RCC 7860 (cell line): ENCODE data around the gene NID2.
A peak's percentile ranks its signal among the peaks of the same experiment; 100 is the strongest.

Source experiments
- DNase-seq: peaks from one replicate; pipeline ENCODE4 v3.0.0-alpha.2; 2015; ENCODE audit warnings: low spot score
- FAIRE-seq: peaks from 2 replicates; lab custom pipeline; 2012; peaks lifted over from hg19 to GRCh38; lab: Jason Lieb, UNC

The NID2 gene

DNA sequence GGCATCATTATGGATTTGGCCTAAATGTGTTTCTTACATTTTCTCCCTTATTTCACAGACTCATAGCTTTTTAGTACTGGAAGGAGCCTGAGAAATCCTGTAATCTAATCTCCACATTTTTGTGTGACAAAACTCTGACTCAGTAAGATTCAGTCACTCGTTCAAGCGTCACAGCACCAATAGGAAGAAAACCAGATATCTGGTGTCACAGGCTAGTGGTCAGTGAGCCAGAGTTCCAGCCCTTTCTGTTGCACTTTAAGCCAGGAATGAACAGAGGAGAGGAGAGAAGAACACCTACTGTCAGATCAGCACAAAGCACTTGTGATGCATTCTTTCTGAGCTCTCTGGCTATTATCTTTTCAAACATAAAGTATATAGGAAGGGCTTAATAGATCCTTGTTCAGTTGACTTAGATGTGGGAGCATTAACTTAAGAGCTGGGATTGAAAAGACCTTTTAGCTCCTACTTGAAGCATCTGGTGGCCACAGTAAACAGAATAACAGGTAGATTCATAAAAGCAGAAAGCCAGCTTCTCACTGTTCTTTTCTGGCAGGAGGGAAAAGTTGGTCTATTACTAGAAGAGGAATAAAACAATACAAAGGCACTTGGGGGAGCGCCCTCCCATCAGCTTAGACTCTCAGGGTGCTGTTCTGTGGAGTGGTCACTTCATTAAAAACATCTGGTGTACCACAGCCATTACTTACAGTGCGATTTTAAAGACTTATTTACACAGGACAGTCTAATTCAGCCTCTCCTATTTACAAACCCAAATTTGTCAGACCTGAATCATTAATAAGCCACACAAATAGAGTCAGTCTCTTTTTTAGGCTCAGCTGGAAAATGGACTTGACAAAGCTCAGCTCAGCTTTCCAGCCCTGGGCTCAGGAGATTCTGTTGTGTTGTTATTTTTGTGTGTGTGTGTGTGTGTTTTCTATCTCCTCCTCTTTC is 12.2 kb upstream of the NID2 start:
- DNase-seq (peak; percentile 90), FAIRE-seq (peak; percentile 97)

- no peak for FAIRE-seq
- DNase-seq: peak; percentile 50
These were observed 11.4 kb upstream of the NID2 start for GRCh38 chr14:52080158-52080800.

DNA sequence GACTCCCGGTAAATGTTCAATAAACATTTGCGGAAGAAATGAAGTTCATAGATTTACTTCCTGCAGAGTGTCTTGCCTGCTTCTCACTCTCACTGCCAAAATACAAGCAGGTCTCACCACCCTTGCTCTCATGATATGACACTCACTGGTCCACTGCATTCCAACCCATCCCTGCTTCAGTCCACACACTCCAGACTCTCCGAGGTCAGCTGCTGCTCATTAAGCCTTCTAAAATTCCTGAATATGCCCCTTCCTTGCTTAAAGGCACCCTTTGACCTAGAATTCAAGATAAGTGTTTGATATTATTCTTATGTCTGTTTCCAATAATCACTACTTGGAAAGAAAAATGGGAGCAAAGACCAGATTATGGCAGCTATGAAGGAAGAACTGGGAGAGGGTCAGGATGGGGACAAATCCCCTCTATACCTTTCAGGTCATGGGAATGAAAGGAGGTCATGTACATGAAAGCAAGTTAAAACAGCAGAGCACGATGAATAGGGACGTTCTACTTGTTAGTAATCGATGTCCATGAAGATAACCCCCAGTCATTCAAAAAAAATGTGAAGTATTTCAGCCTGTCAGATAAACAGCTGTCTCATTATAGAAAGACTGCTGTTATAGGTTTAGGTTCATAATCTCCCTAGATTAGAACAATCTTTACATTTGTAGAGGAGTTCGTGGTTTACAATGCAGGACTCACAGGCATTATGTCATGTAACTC is 10.5 kb upstream of the NID2 start:
- FAIRE-seq (no peak), DNase-seq (peak; percentile 41)

DNA sequence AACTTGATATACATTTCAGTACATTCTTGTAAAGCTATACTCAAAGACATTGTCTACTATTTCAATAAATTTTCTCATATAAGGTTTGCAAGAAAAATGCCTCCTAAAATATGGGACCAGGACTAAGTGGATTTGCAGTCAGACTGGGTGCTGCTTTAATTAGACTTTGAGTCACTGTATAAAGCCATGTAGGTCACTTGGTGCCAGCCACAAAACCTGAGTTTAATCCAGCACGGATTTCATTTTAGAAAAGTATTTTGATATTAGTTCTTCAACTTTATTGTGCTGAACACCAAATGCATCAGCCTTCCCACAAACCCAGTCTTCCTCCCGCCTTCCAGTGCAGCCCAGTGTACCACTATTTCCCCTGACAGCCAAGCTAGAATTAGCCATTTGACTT is 9.9 kb upstream of the NID2 start:
- DNase-seq (no peak), FAIRE-seq (no peak)

DNA sequence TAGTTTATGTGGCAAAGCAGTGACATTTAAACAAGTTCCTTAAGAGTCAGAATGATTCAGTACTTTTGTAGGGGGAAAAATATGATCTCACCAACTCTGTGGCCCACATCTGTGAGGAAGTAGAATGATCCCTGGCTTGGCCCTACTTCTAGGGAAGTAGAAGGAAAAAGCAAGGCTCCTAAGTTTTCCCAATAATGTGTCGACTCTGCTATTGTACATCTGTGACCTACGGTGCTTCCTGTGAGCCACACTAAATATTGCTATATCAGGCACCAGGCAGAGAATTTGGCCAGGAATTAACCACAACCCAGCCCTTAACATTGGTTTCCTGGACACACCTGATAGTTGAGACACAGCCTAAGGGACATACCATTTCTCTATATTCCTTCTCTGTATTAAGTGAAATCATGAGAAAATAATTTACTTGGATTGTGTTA is 9.3 kb upstream of the NID2 start:
- DNase-seq (no peak), FAIRE-seq (no peak)

- DNase-seq: no peak
- FAIRE-seq: no peak
These were observed 8.6 kb upstream of the NID2 start for GRCh38 chr14:52077256-52077979.

DNA sequence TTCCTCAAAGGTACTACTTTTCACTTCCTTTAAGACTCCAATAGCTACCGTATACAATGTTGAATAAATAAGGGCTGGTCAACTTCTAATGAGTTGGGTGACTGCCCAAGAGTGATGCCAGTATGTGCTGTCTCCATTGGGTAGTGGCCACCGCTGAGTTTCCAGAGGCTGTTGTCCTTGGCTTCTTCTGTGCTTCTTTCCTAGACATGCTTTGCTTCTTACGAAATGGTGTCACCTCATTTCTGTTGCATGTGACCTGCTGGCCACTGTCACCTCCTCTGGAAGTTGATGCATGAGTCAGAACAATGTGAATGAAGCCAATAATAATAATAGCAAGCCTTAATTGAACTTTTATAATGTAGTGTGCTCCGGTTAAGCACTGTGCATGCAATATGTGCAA is 7.5 kb upstream of the NID2 start:
- DNase-seq (peak; percentile 54), FAIRE-seq (no peak)

GRCh38 chr14:52075371-52075770 is 6.5 kb upstream of the NID2 start:
- DNase-seq (no peak), FAIRE-seq (no peak)

- FAIRE-seq (no peak), DNase-seq (no peak)
These were observed 4.4 kb upstream of the NID2 start for GRCh38 chr14:52073251-52073650.

GRCh38 chr14:52072266-52072780 is 3.5 kb upstream of the NID2 start:
- FAIRE-seq: no peak

GRCh38 chr14:52071675-52072074 is 2.8 kb upstream of the NID2 start:
- no peak for FAIRE-seq
- DNase-seq: no peak

More at GRCh38 chr14:52072266-52072780, 3.5 kb upstream of the NID2 start:
- DNase-seq: no peak

GRCh38 chr14:52070051-52070431 is 1.2 kb upstream of the NID2 start:
- no peak for DNase-seq
- no peak for FAIRE-seq

DNA sequence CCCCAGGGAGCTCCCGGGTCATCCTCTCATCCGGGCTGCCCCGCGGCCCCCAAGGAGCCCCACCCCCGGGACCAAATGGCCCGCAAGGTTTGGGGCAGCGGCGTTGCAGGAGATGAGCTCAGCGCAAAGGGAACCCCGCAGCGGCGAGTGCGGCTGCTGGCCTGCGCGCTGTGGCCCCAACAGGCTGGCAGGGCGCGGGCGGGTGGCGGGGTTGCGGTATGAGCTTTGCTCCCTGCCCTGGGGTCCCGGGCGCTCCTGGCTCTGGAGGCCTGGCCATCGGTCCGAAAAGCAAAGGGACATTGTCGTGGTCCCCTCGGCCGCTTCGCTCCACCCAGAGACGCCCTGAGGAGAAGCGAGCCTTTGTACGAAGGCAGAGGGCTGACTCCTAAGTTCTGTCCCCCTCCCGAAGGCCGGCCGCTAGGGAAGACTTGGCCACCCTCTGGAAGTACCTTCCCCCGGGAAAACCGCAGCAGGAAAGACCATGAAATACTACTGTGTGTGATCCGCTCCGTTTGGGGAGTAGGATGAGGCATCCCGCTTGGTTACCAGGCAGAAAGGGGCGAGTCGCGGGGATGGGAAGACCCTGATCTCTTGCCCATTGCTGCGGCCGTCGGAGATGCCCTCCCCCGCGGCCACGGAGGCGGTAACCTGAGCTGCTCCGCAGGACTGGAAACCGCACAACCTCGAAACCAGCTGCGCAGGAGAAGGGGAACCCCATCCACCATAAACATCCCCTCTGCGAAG is 620 bp upstream of the NID2 start:
- FAIRE-seq (no peak), DNase-seq (no peak)

DNA sequence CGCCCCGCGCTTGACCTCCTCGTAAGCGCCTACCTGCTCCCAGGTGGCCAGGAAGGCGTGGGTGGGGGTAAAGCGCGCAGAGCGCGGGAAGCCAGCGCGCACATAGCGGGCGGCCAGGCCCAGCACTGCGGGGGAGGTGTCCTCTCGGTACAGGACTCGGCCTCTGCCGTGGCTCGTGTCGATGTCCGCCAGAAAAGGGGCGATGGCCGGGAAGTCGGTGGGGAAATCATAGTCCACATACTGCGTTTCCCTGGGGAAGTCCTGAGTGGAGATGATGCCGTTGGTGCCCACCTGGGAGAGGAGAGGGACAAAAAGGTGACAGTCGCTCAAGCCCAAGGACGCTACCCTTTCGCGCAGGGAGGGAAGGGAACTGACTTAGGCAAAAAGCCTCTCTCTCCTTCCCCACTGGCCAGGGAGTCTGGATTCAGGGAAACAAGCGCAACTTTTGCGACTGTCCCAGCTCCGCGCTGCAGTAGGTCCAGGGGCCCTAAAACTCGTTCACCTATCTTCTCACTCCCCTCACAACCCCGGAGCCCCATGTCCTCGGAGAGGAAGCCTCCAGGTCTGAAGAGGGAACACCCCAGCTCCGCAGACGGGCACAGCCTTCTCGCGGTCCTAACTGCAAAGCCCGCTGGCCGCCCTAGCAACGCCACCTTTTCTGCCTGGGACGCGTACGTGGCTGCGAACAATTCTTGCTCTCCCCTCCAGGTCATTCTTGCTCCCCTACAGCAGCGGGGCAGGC is 815 bp downstream of the NID2 start:
- no peak for FAIRE-seq
- DNase-seq: no peak

- DNase-seq: no peak
- FAIRE-seq: no peak
These were observed 4.7 kb downstream of the NID2 start for GRCh38 chr14:52064174-52064573.

DNA sequence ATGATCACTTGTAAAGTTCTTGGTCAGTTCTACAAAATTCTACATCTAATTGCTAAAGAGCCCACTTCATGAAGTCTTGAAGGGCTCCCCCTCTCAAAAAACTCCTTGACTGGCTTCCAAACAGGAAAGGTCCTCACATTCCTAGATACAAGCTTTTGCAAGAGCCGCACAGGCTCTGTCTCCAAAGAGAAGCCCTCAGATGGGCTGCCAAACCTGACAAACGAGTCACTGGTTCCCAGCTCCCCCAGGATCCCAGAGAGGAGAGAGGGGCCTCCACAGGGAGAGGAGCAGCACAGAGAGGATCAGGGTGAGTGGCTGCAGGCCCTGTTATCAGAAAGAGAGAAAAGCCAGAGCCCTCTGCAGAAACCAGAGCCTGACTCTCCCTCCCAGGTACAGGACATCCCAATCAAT is 5.8 kb downstream of the NID2 start:
- no peak for DNase-seq
- FAIRE-seq: no peak

DNA sequence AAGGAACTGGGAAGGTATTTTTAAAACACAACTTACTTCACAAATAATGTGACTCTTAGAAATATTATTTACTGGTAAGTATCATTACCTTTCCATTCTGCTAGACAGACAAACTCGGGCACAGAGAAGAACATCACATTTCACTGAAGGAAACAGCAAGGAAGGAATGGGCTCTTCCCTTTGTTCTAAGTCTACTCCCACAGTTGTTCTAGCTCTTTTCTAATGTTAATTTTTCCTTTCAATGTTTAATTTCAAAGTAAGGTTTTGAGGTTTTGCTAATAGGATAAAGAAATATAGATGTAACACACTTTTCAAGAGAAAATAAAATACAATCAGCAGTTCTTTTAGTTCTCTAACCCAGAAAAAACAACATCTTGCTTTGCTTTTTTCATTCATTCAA is 7.0 kb downstream of the NID2 start:
- FAIRE-seq (no peak), DNase-seq (no peak)

- FAIRE-seq: no peak
- DNase-seq: no peak
These were observed 7.5 kb downstream of the NID2 start for GRCh38 chr14:52061390-52061789.

DNA sequence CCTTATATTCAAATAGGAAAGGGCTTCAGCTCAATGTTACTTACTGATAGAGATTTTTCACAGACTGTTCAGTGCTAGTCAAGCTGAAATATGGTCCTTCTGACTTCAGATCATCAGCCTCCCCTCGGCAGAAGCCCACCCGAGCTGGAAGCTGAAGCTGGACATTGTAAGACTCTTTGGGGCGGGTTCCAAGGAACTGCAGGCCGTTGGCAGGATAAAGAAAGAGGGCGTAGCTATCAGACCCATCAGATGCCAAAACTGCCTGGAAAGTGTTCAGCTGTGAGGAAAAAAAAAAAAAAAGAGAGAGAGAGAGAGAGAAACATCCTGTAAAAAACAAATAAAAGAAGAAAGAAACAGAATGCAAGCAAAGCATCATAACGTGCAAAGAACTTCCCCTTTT is 8.8 kb downstream of the NID2 start:
- FAIRE-seq (no peak), DNase-seq (no peak)
